A673 (cell line): ENCODE measurements around the gene DENND1A. TPM values are rescaled to one million over a fixed set of nuclear protein-coding genes. Genes with fewer than 3 reads are reported as not detected.

Experiments used
- BruUV-seq: library from RNA; stranded (reverse); fragments of 400-500 nt; replicated peaks from 2 replicates; lab custom pipeline; 2021; lab: Mats Ljungman, UMichigan
- CTCF ChIA-PET: fragments of 300-600 bp; sonication (Branson Sonifier 250); formaldehyde crosslinking; loops from one replicate; lab custom pipeline; 2022; ENCODE audit warnings: antibody characterized with exemption; lab: Charles Lee
- POLR2A ChIA-PET: fragments of 300-600 bp; sonication (Branson Sonifier 250); formaldehyde crosslinking; loops from one replicate; lab custom pipeline; 2022; ENCODE audit warnings: antibody characterized with exemption; ENCODE audit not compliant: low non-redundant PET; lab: Charles Lee
- DNase-seq: peaks from one replicate; pipeline ENCODE4 v3.0.0-alpha.2; 2015; ENCODE audit warnings: low spot score
- H3K27ac ChIP-seq: fragments of 200-600 bp; sonication (generic); 2 replicates; pipeline ENCODE4 v1.5.1; 2016; ENCODE audit warnings: mixed run types, low read depth, mild to moderate bottlenecking, mixed read lengths, antibody characterized with exemption, low read length; ENCODE audit not compliant: poor library complexity, severe bottlenecking
- H3K27me3 ChIP-seq: fragments of 200-600 bp; sonication (generic); replicated peaks from 2 replicates; pipeline ENCODE4 v1.6.1; 2017; ENCODE audit warnings: mixed run types, low read depth, mild to moderate bottlenecking, mixed read lengths, antibody characterized with exemption, low read length; ENCODE audit not compliant: insufficient read depth, poor library complexity
- H3K36me3 ChIP-seq: fragments of 200-600 bp; sonication (generic); 2 replicates; pipeline ENCODE4 v1.6.1; 2016; ENCODE audit warnings: mixed run types, mild to moderate bottlenecking, mixed read lengths, antibody characterized with exemption, low read length; ENCODE audit not compliant: insufficient read depth, poor library complexity, severe bottlenecking
- H3K4me1 ChIP-seq: fragments of 200-600 bp; sonication (generic); 2 replicates; pipeline ENCODE4 v1.6.1; 2017; ENCODE audit warnings: mixed run types, mild to moderate bottlenecking, mixed read lengths, antibody characterized with exemption, low read length; ENCODE audit not compliant: insufficient read depth, poor library complexity, severe bottlenecking
- H3K4me3 ChIP-seq: fragments of 200-600 bp; sonication (generic); 2 replicates; pipeline ENCODE4 v1.5.1; 2016; ENCODE audit warnings: low read depth, mixed run types, mild to moderate bottlenecking, mixed read lengths, low read length; ENCODE audit not compliant: poor library complexity, severe bottlenecking
- H3K9me3 ChIP-seq: fragments of 200-600 bp; sonication (generic); 2 replicates; pipeline ENCODE4 v1.6.1; 2016; ENCODE audit warnings: mixed run types, low read depth, mild to moderate bottlenecking, mixed read lengths, antibody characterized with exemption, low read length; ENCODE audit not compliant: poor library complexity, severe bottlenecking
- EZH2 ChIP-seq: fragments of 200-600 bp; sonication (generic); IDR thresholded peaks from 2 replicates; pipeline ENCODE4 v1.6.1; 2017; ENCODE audit warnings: borderline replicate concordance, low read depth, mild to moderate bottlenecking, mixed read lengths, antibody characterized with exemption, low read length; ENCODE audit not compliant: poor library complexity, severe bottlenecking
- intact Hi-C: fragments of 100-400 bp; cut with micrococcal nuclease; formaldehyde crosslinking; loops from one replicate; pipeline ENCODE4 v1.10.0; 2022; ENCODE audit not compliant: unreplicated experiment
- total RNA-seq: library from RNA; stranded (reverse); gene quantifications from 2 replicates; pipeline ENCODE4 v1.2.3, GENCODE V29; 2021
- TF ChIP-seq, protein P1 (sequence below): fragments of 300-800, 200-600 bp; sonication (generic); conservative IDR thresholded peaks from 2 replicates; pipeline ENCODE4 v1.5.1; 2017; ENCODE audit warnings: low read depth, mild to moderate bottlenecking, antibody characterized with exemption, low read length, moderate library complexity, mixed read lengths

Gene DENND1A
- total RNA-seq, 1 experiment from 2014 or later, result 12.0 TPM

GRCh38 chr9:123346826-123347225, 583.1 kb downstream of the DENND1A start:
- Histone ChIP-seq H3K9me3 (no peaks in the 10 kb centered on the region), H3K27ac (no peak overlapping the region), H3K36me3 (no peaks in the 10 kb centered on the region), H3K4me1 (peaks cover 67% of the 10 kb centered on the region), H3K4me3 (no peak overlapping the region), H3K27me3 (no peaks in the 10 kb centered on the region)
- no TSS peak for BruUV-seq
- CTCF ChIA-PET, result no interaction called here
- no peak for DNase-seq
- POLR2A ChIA-PET, result no interaction called here
- intact Hi-C loops, result loop anchor here (5.0 kb wide), 1 partner anchor 355 kb away; no protein-coding TSS in a partner anchor
- TF ChIP-seq EZH2, result no peak
- TF ChIP-seq, protein P1, sequence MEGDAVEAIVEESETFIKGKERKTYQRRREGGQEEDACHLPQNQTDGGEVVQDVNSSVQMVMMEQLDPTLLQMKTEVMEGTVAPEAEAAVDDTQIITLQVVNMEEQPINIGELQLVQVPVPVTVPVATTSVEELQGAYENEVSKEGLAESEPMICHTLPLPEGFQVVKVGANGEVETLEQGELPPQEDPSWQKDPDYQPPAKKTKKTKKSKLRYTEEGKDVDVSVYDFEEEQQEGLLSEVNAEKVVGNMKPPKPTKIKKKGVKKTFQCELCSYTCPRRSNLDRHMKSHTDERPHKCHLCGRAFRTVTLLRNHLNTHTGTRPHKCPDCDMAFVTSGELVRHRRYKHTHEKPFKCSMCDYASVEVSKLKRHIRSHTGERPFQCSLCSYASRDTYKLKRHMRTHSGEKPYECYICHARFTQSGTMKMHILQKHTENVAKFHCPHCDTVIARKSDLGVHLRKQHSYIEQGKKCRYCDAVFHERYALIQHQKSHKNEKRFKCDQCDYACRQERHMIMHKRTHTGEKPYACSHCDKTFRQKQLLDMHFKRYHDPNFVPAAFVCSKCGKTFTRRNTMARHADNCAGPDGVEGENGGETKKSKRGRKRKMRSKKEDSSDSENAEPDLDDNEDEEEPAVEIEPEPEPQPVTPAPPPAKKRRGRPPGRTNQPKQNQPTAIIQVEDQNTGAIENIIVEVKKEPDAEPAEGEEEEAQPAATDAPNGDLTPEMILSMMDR, result no peak

DNA sequence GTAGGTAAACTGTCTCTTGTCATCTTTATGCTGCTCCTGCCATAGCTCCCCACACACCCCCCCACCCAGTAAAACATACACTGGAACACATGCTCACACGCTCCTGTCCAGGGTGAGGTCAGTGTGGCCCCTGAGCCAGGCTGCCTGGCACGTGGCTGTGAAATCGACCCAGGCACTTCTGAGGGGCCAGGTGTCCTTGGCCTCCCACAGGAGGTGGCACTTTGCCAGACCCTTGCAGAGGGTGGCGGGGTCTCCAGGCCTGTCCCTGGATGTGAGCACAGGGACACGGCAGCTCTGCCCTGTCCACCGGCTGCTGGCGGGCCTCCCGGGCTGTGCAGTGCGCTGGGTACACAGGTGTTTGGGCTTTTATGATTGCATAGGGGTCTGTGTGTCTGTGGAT, 583.9 kb downstream of the DENND1A start:
- Histone ChIP-seq H3K4me1 (peaks cover 72% of the 10 kb centered on the region), H3K9me3 (no peaks in the 10 kb centered on the region), H3K27me3 (no peaks in the 10 kb centered on the region), H3K4me3 (no peak overlapping the region), H3K27ac (peak overlapping the region; percentile 73), H3K36me3 (no peaks in the 10 kb centered on the region)
- ChIA-PET POLR2A (no interaction called here), CTCF (no interaction called here)
- TF ChIP-seq, protein P1, result no peak
- no peak for TF ChIP-seq EZH2
- intact Hi-C loops, result loop anchor here (5.0 kb wide), 1 partner anchor 354 kb away; no protein-coding TSS in a partner anchor
- no TSS peak for BruUV-seq
- no peak for DNase-seq

- H3K27me3 ChIP-seq, result no peaks in the 10 kb centered on the region
- intact Hi-C loops, result loop anchor here (5.0 kb wide), 1 partner anchor 353 kb away; no protein-coding TSS in a partner anchor
These were observed 584.4 kb downstream of the DENND1A start for GRCh38 chr9:123345567-123345955.

More at GRCh38 chr9:123345567-123345955, 584.4 kb downstream of the DENND1A start:
- peak overlapping the region; percentile 73 for H3K27ac ChIP-seq
- no peaks in the 10 kb centered on the region for H3K36me3 ChIP-seq
- no peak for TF ChIP-seq EZH2
- TF ChIP-seq, protein P1, result no peak
- no peaks in the 10 kb centered on the region for H3K9me3 ChIP-seq
- H3K4me1 ChIP-seq, result peaks cover 70% of the 10 kb centered on the region
- CTCF ChIA-PET, result interaction anchor here (0.7 kb wide), 1 partner anchor 264 kb away, joined by 3 read pairs; no protein-coding TSS in a partner anchor
- peak; percentile 47 for DNase-seq
- POLR2A ChIA-PET, result no interaction called here
- no TSS peak for BruUV-seq
- H3K4me3 ChIP-seq, result no peak overlapping the region
